Left forelimb (tissue), 1 donor: Measurements from ENCODE around the gene ZNF44.
"Not testable (repeated sequence)": the region's sequence is repeated elsewhere in the genome, so short reads cannot be mapped to it uniquely, and the experiment has no call there.

Source experiments
- DNase-seq: peaks from one replicate; pipeline ENCODE4 v3.0.0-alpha.2; 2018; ENCODE audit warnings: low spot score

Gene ZNF44

GRCh38 chr19:12294249-12295158, at the start of gene ZNF44:
TSS of gene ZNF44 (minus strand) at chr19:12294883. CDS start at chr19:12294694, 189 bp downstream.
- DNase-seq, result peak; percentile 97

GRCh38 chr19:12333162-12334159, 38.8 kb upstream of the ZNF44 start, which contains the start of gene ZNF563:
TSS of gene ZNF563 (minus strand) at chr19:12333633. CDS start at chr19:12333482, 151 bp downstream.
- DNase-seq, result peak; percentile 97

- DNase-seq, result no peak
Observed at GRCh38 chr19:12331211-12331941, 36.7 kb upstream of the ZNF44 start.

- DNase-seq, result no peak
Observed at GRCh38 chr19:12330340-12330739, 35.7 kb upstream of the ZNF44 start.

GRCh38 chr19:12325690-12326089, 31.0 kb upstream of the ZNF44 start:
- no peak for DNase-seq

GRCh38 chr19:12318782-12319413, 24.2 kb upstream of the ZNF44 start:
- no peak for DNase-seq

- DNase-seq, result no peak
Observed at GRCh38 chr19:12314553-12314952, 19.9 kb upstream of the ZNF44 start.

- not testable (repeated sequence) for DNase-seq
Observed at GRCh38 chr19:12308891-12309290, 14.2 kb upstream of the ZNF44 start.

- DNase-seq, result no peak
Observed at GRCh38 chr19:12295191-12295590, 508 bp upstream of the ZNF44 start.

- DNase-seq, result peak; percentile 70
Observed at GRCh38 chr19:12293777-12294248, 870 bp downstream of the ZNF44 start.

GRCh38 chr19:12289790-12290065, 5.0 kb downstream of the ZNF44 start:
- DNase-seq, result no peak

GRCh38 chr19:12287958-12288500, 6.7 kb downstream of the ZNF44 start:
- no peak for DNase-seq

GRCh38 chr19:12284631-12285030, 10.1 kb downstream of the ZNF44 start:
- no peak for DNase-seq

- no peak for DNase-seq
Observed at GRCh38 chr19:12284226-12284625, 10.5 kb downstream of the ZNF44 start.

- DNase-seq, result no peak
Observed at GRCh38 chr19:12278713-12279112, 16.0 kb downstream of the ZNF44 start.

GRCh38 chr19:12272980-12273901, 21.4 kb downstream of the ZNF44 start:
- no peak for DNase-seq

- DNase-seq, result no peak
Observed at GRCh38 chr19:12272386-12272785, 22.3 kb downstream of the ZNF44 start.

- DNase-seq, result no peak
Observed at GRCh38 chr19:12270854-12271253, 23.8 kb downstream of the ZNF44 start.

- DNase-seq, result no peak
Observed at GRCh38 chr19:12265921-12266704, 28.6 kb downstream of the ZNF44 start.
